GM12878 (cell line): Measurements from ENCODE around the gene UGT2B10. TPM values are rescaled to one million over a fixed set of nuclear protein-coding genes. Genes with fewer than 3 reads are reported as not detected.

ENCODE experiments used
- ATAC-seq: fragments of 200-7000 bp; cut with Tn5 transposase; 3 replicates; pipeline ENCODE4 v1.9.1; 2020; ENCODE audit warnings: mild to moderate bottlenecking, moderate library complexity
- BruUV-seq: library from RNA; stranded (reverse); fragments of 400-500 nt; replicated peaks from 2 replicates; lab custom pipeline; 2021; lab: Mats Ljungman, UMichigan
- CTCF ChIA-PET: fragments of 300-600 bp; sonication (Branson Sonifier 250); formaldehyde crosslinking; extraction: SDS; loops from one replicate; lab custom pipeline; 2021; ENCODE audit warnings: inconsistent platforms; lab: Yijun Ruan, JAX
- POLR2A ChIA-PET: fragments of 350-600 bp; formaldehyde crosslinking; extraction: SDS; loops from one replicate; lab custom pipeline; 2021; ENCODE audit warnings: inconsistent platforms; lab: Charles Lee
- RAD21 ChIA-PET: fragments of 300-600 bp; sonication (Branson Sonifier 250); formaldehyde crosslinking; loops from one replicate; lab custom pipeline; 2023; ENCODE audit warnings: antibody characterized with exemption; ENCODE audit not compliant: unreplicated experiment; lab: Charles Lee
- SMC1A ChIA-PET: fragments of 300-600 bp; sonication (Branson Sonifier 250); formaldehyde crosslinking; loops from one replicate; lab custom pipeline; 2023; ENCODE audit not compliant: unreplicated experiment, uncharacterized antibody; lab: Charles Lee
- DNase-seq: peaks from one replicate; pipeline ENCODE4 v3.0.0-alpha.2; 2011; ENCODE audit warnings: low read depth, low spot score
- FAIRE-seq: peaks from 3 replicates; lab custom pipeline; 2011; peaks lifted over from hg19 to GRCh38; lab: Jason Lieb, UNC
- H2AFZ ChIP-seq: 2 replicates; pipeline ENCODE4 v1.6.0; 2011; ENCODE audit warnings: low read depth, low read length, control low read depth; ENCODE audit not compliant: control insufficient read depth
- H3K27ac ChIP-seq: 2 replicates; pipeline ENCODE4 v1.5.1; 2011; ENCODE audit warnings: control low read depth; ENCODE audit not compliant: control insufficient read depth, insufficient read depth
- H3K27me3 ChIP-seq, 2 experiments: replicated peaks in 1 of 2; 2 replicates each; pipeline versions ENCODE4 v1.6.0 to v1.6.1; 2011; ENCODE audit warnings: low read length in 1 of 2; ENCODE audit not compliant: control insufficient read depth in 2 of 2, insufficient read depth in 2 of 2
- H3K36me3 ChIP-seq, 2 experiments: 2 replicates each; pipeline ENCODE4 v1.5.1; 2011; ENCODE audit warnings: low read length in 1 of 2; ENCODE audit not compliant: control insufficient read depth in 2 of 2, insufficient read depth in 2 of 2
- H3K4me1 ChIP-seq: 2 replicates; pipeline ENCODE4 v1.6.1; 2011; ENCODE audit warnings: mild to moderate bottlenecking, low read length, moderate library complexity, mixed read lengths; ENCODE audit not compliant: control insufficient read depth, insufficient read depth
- H3K4me2 ChIP-seq: 2 replicates; pipeline ENCODE4 v1.6.0; 2011; ENCODE audit warnings: control low read depth; ENCODE audit not compliant: control insufficient read depth, insufficient read depth
- H3K4me3 ChIP-seq: fragments of 200-600 bp; sonication (generic); 2 replicates; pipeline ENCODE4 v1.5.1; 2016
- H3K79me2 ChIP-seq: 2 replicates; pipeline ENCODE4 v1.6.0; 2011; ENCODE audit warnings: low read length; ENCODE audit not compliant: control insufficient read depth, insufficient read depth
- H3K9ac ChIP-seq: 2 replicates; pipeline ENCODE4 v1.8.0; 2011; ENCODE audit warnings: low read length, control low read depth, mixed read lengths; ENCODE audit not compliant: control insufficient read depth, insufficient read depth
- H3K9me3 ChIP-seq: replicated peaks from 3 replicates; pipeline ENCODE4 v1.5.1; 2011; ENCODE audit warnings: mild to moderate bottlenecking, low read length; ENCODE audit not compliant: control insufficient read depth, insufficient read depth
- H4K20me1 ChIP-seq: 2 replicates; pipeline ENCODE4 v1.6.0; 2011; ENCODE audit not compliant: control insufficient read depth, insufficient read depth
- ATF7 ChIP-seq: fragments of 450-650 bp; IDR thresholded peaks from 2 replicates; pipeline ENCODE4 v1.6.1; 2016; ENCODE audit warnings: low read depth, mild to moderate bottlenecking
- BMI1 ChIP-seq: fragments of 450-650 bp; IDR thresholded peaks from 2 replicates; pipeline ENCODE4 v1.6.1; 2016; ENCODE audit warnings: mild to moderate bottlenecking, moderate library complexity, borderline replicate concordance
- IRF4 ChIP-seq: IDR thresholded peaks from 2 replicates; pipeline ENCODE4 v1.6.1; 2011; ENCODE audit warnings: low read depth, low read length
- JUNB ChIP-seq: IDR thresholded peaks from 2 replicates; pipeline ENCODE4 v1.6.1; 2016; ENCODE audit warnings: antibody characterized with exemption, mild to moderate bottlenecking
- NR2F1 ChIP-seq: fragments of 450-650 bp; conservative IDR thresholded peaks from 2 replicates; pipeline ENCODE4 v1.6.1; 2017; ENCODE audit warnings: mild to moderate bottlenecking
- RAD21 ChIP-seq: IDR thresholded peaks from 2 replicates; pipeline ENCODE4 v1.6.1; 2011; ENCODE audit warnings: mild to moderate bottlenecking, low read depth, low read length, moderate library complexity; ENCODE audit not compliant: insufficient read depth
- SMAD5 ChIP-seq: IDR thresholded peaks from 2 replicates; pipeline ENCODE4 v1.6.1; 2016; ENCODE audit warnings: antibody characterized with exemption, low read depth
- SMC3 ChIP-seq: IDR thresholded peaks from 2 replicates; pipeline ENCODE4 v1.6.1; 2011; ENCODE audit warnings: low read length, improper control_type of control experiment, borderline replicate concordance
- ZBED1 ChIP-seq: IDR thresholded peaks from 2 replicates; pipeline ENCODE4 v1.6.1; 2016; ENCODE audit warnings: borderline replicate concordance
- ZNF217 ChIP-seq: fragments of 450-650 bp; IDR thresholded peaks from 2 replicates; pipeline ENCODE4 v1.6.1; 2017; ENCODE audit warnings: antibody characterized with exemption, mild to moderate bottlenecking
- ZNF24 ChIP-seq: fragments of 450-650 bp; IDR thresholded peaks from 2 replicates; pipeline ENCODE4 v1.6.1; 2017; ENCODE audit warnings: antibody characterized with exemption, mild to moderate bottlenecking
- WGBS: methylation state at CpG from one replicate; pipeline ENCODE4 v1.1.6; 2016; ENCODE audit warnings: low lambda C conversion rate; ENCODE audit not compliant: insufficient replicate concordance, insufficient coverage; ENCODE audit errors: missing lambda C conversion rate; 5-methylcytosine and 5-hydroxymethylcytosine counted together
- in situ Hi-C: fragments of 300-500 bp; cut with MboI; formaldehyde crosslinking; loops from 9 replicates; pipeline ENCODE4 v1.14.3; 2018; ENCODE audit warnings: mixed read lengths
- intact Hi-C: fragments of 100-400 bp; cut with micrococcal nuclease; formaldehyde crosslinking; loops from one replicate; pipeline ENCODE4 v1.14.2; 2022; ENCODE audit not compliant: unreplicated experiment
- polyA plus RNA-seq, 11 experiments: library from polyadenylated mRNA; depleted of rRNA in 4 of 11; unstranded in 6 of 11; stranded (reverse) in 5 of 11; fragments of >200 nt; fragmentation: Nextera tagmentation in 4 of 11; fragmentation: Illumina TruSeq in 1 of 11; extraction: Ambion mirVana in 4 of 11; extraction: Trizol in 1 of 11; gene quantifications; 1 replicate in 1 of 11; 2 replicates in 10 of 11; pipeline versions ENCODE4 v1.2.1 to v1.2.3, GENCODE V29; 2011 to 2016; ENCODE audit warnings: inconsistent platforms in 2 of 11, missing spikeins in 2 of 11, low read depth in 1 of 11
- total RNA-seq, 4 experiments: library from RNA; depleted of rRNA in 3 of 4; stranded (reverse); fragments of >200 nt in 3 of 4; fragmentation: Illumina TruSeq in 1 of 4; extraction: Trizol in 1 of 4; gene quantifications; 2 replicates each; pipeline versions ENCODE4 v1.2.1 to v1.2.3, GENCODE V29; 2013 to 2021
- TF ChIP-seq, protein P1 (sequence below): fragments of 450-650 bp; IDR thresholded peaks from 2 replicates; pipeline ENCODE4 v1.6.1; 2017; ENCODE audit warnings: borderline replicate concordance
- TF ChIP-seq, protein P2 (sequence below): IDR thresholded peaks from 2 replicates; pipeline ENCODE4 v1.6.1; 2012; ENCODE audit warnings: low read depth, low read length, improper control_type of control experiment

Gene UGT2B10
- total and polyA plus RNA-seq, 10 of the 15 experiments (the other 5 are each of a cell fraction or from before 2014, with no cell fraction given) = not detected

DNA sequence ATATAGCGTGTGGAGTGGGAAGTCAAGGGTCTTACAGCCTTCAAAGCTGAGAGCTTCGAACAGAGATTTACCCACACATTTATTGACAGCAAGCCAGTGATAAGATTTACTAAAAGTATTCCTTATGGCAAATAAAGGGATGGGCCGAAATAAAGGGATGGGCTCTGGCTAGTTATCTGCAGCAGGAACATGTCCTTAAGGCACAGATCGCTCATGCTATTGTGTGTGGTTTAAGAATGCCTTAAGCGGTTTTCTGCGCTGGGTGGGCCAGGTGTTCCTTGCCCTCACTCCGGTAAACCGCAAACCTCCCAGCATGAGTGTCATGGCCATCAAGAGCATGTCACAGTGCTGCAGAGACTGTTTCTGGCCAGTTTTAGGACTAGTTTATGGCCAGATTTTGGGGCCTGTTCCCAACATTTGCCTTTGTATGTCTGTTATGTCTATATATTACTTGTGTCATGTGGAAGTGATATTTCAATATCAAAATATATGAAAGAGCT is 53.5 kb downstream of the UGT2B10 start (continued):
- TF ChIP-seq JUNB (no peak), BMI1 (no peak), NR2F1 (no peak), IRF4 (no peak), SMAD5 (no peak), ATF7 (no peak), ZNF217 (no peak)
- TF ChIP-seq, protein P1, sequence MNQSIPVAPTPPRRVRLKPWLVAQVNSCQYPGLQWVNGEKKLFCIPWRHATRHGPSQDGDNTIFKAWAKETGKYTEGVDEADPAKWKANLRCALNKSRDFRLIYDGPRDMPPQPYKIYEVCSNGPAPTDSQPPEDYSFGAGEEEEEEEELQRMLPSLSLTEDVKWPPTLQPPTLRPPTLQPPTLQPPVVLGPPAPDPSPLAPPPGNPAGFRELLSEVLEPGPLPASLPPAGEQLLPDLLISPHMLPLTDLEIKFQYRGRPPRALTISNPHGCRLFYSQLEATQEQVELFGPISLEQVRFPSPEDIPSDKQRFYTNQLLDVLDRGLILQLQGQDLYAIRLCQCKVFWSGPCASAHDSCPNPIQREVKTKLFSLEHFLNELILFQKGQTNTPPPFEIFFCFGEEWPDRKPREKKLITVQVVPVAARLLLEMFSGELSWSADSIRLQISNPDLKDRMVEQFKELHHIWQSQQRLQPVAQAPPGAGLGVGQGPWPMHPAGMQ = no peak
- TF ChIP-seq, protein P2, sequence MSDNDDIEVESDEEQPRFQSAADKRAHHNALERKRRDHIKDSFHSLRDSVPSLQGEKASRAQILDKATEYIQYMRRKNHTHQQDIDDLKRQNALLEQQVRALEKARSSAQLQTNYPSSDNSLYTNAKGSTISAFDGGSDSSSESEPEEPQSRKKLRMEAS = no peak

DNA sequence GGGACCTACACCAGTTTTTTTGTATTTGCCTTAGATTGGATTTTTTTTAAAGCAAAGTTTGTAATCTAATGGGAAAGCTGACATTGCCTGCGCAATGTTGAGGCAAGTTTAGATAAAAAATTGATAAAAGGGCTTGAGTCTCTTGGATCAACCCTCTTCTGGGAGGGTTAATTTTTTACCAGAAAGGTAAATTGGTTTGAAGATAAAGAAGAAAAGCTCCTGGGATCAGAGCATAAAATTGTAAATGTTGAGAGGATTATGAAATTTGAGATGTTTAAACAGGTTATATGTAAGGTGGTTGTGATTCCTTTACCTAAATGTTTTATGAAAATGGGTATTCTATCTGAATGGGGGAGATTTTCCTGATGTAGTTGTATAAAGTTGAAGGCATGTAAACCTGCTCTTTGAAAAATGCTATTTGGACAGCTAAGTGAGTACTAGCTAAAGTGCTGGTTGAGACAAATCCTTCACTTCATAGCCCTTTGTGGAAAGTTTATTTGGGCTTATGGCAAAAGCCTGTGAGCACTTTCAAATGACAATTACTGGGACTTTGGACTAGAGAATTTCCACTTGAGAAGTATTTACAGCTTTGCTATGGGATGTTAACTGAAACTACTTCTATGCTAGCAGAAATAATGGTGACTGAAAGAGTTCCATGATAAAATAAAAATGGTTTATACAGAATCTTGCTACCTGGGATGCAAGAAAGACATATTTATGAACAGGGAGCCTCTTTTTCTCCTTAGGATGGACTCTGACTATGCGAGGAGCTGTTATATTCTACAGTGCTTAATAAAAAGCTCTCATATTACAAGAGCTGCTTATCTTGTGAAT is 56.2 kb downstream of the UGT2B10 start:
- H3K27ac ChIP-seq = no peak overlapping the region
- ChIA-PET CTCF (interaction anchor here (0.9 to 1.6 kb wide), 5 partner anchors 15 to 373 kb away, joined by 3 to 8 read pairs (median 5); no protein-coding TSS in a partner anchor), RAD21 (interaction anchor here (1.0 to 1.5 kb wide), 3 partner anchors 87 to 373 kb away, joined by 3 to 4 read pairs (median 3); no protein-coding TSS in a partner anchor), SMC1A (interaction anchor here (0.6 to 1.7 kb wide), 5 partner anchors 12 to 374 kb away, joined by 3 to 5 read pairs (median 3); no protein-coding TSS in a partner anchor), POLR2A (interaction anchor here (0.9 kb wide), 1 partner anchor 185 kb away, joined by 3 read pairs; no protein-coding TSS in a partner anchor)
- no peaks in the 10 kb centered on the region for H3K27me3 ChIP-seq
- H4K20me1 ChIP-seq = no peaks in the 10 kb centered on the region
- H3K9me3 ChIP-seq = no peaks in the 10 kb centered on the region
- no peak for FAIRE-seq
- intact Hi-C loops (no loop called here), in situ Hi-C loops (no loop called here)
- no peak overlapping the region for H3K9ac ChIP-seq
- no peaks in the 10 kb centered on the region for H3K4me1 ChIP-seq
- ATAC-seq = no peak
- H3K79me2 ChIP-seq = no peaks in the 10 kb centered on the region
- H3K4me3 ChIP-seq = no peak overlapping the region
- no peak for DNase-seq
- H2AFZ ChIP-seq = no peak overlapping the region
- WGBS = 25% methylated on average over 2 of the region's 2 CpGs
- no peak for TF ChIP-seq ZBED1
- no peak for TF ChIP-seq SMC3
- TF ChIP-seq RAD21 = no peak
- TF ChIP-seq ZNF24 = no peak
- H3K36me3 ChIP-seq = no peaks in the 10 kb centered on the region
- no peak overlapping the region for H3K4me2 ChIP-seq
- BruUV-seq = no TSS peak
